Lung (tissue), 12 donors: ENCODE measurements around the gene PXYLP1. TPM values are rescaled to one million over a fixed set of nuclear protein-coding genes. Genes with fewer than 3 reads are reported as not detected.

Experiments used
- ATAC-seq: fragments of 200-7000 bp; cut with Tn5 transposase; one replicate; pipeline ENCODE4 v1.9.1; 2020; ENCODE audit warnings: moderate number of reproducible peaks; ENCODE audit not compliant: insufficient read depth, low FRiP score
- DNase-seq, 3 donors: peaks; one replicate each; pipeline ENCODE4 v3.0.0-alpha.2; 2013 to 2017
- H3K27ac ChIP-seq, 2 donors: one replicate each; pipeline ENCODE4 v1.5.1; 2013; ENCODE audit warnings: mild to moderate bottlenecking in 2 of 2, moderate library complexity in 2 of 2, control low read depth in 1 of 2, inconsistent platforms in 1 of 2, low read depth in 1 of 2, low read length in 1 of 2
- H3K27me3 ChIP-seq, 3 donors: one replicate each; pipeline ENCODE4 v1.5.1; 2013; ENCODE audit warnings: low read length in 2 of 3; ENCODE audit not compliant: control insufficient read depth in 3 of 3, insufficient read depth in 3 of 3
- H3K36me3 ChIP-seq, 4 donors: one replicate each; pipeline ENCODE4 v1.5.1; 2013; ENCODE audit warnings: low read length in 4 of 4, mild to moderate bottlenecking in 1 of 4, moderate library complexity in 1 of 4; ENCODE audit not compliant: control insufficient read depth in 4 of 4, insufficient read depth in 4 of 4
- H3K4me1 ChIP-seq, 5 donors: one replicate each; pipeline ENCODE4 v1.5.1; 2013; ENCODE audit warnings: low read length in 5 of 5, mild to moderate bottlenecking in 2 of 5, moderate library complexity in 1 of 5; ENCODE audit not compliant: control insufficient read depth in 5 of 5, insufficient read depth in 5 of 5
- H3K4me3 ChIP-seq: one replicate; pipeline ENCODE4 v1.5.1; 2013; ENCODE audit warnings: mild to moderate bottlenecking, control low read depth, moderate library complexity
- H3K9ac ChIP-seq, 2 donors: one replicate each; pipeline ENCODE4 v1.5.1; 2013; ENCODE audit warnings: low read length in 2 of 2, control low read depth in 1 of 2; ENCODE audit not compliant: insufficient read depth in 1 of 2
- H3K9me3 ChIP-seq, 4 donors: one replicate each; pipeline ENCODE4 v1.5.1; 2013; ENCODE audit warnings: low read length in 3 of 4, mild to moderate bottlenecking in 1 of 4, moderate library complexity in 1 of 4; ENCODE audit not compliant: control insufficient read depth in 4 of 4, insufficient read depth in 3 of 4
- WGBS, 2 donors: extraction: QIAGEN DNeasy Blood & Tissue Kit; methylation state at CpG; one replicate each; pipeline ENCODE4 v1.1.7; 2013; 5-methylcytosine and 5-hydroxymethylcytosine counted together
- polyA plus RNA-seq, 2 donors: library from polyadenylated mRNA; stranded (reverse); fragments of 200-250 nt; gene quantifications; one replicate each; pipeline ENCODE4 v1.2.1, GENCODE V29; 2013
- total RNA-seq, 2 donors: library from RNA; depleted of rRNA in 1 of 2; stranded (reverse); fragments of >200 nt in 1 of 2; gene quantifications; one replicate each; pipeline ENCODE4 v1.2.1, GENCODE V29; 2014 to 2021
- TF ChIP-seq, protein P1 (sequence below): IDR thresholded peaks from 2 replicates; pipeline ENCODE4 v1.5.1; 2012; ENCODE audit warnings: mild to moderate bottlenecking; ENCODE audit errors: control extremely low read depth, extremely low read depth
- donor health status: control.
- donor health status: control.
- donor health status: Bipolar disorder and iron deficiency.
- donor health status: healthy.
- donor health status: DM: yes; HTN: yes; CAD: no.

Gene PXYLP1
- total and polyA plus RNA-seq, 4 donors, result 6.3 to 17.8 (median 7.4) TPM

DNA sequence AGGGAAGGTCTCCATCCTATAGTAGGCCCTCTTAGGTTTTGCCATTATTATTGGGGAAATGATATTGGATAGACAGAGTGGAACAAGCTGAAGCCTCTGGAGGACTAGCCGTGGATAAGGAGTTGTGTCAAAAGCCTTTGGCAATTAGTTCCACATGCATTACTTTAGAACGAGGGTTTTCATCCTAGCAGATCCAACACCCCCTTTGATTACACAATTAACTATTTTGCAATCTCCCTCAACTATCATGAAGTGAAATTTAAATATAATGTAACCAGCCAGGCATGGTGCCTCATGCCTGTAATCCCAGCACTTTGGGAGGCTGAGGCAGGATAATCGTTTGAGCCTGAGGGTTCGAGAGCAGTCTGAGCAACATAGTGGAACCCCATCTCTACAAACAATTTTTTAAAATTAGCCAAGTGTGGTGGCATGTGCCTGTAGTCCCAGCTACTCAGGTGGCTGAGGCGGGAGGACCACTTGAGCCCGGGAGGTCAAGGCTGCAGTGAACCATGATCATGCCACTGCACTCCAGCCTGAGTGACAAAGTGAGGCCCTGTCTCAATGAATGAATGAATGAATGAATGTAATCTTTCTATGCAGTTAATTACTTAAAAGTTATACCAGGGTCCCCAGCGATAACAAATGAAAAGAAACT lies 56.8 kb downstream of the PXYLP1 start:
- Histone ChIP-seq H3K4me1 (peaks cover 0 to 21% (median 5%) of the 10 kb centered on the region in 5 donors), H3K36me3 (peaks cover 5 to 14% (median 9%) of the 10 kb centered on the region in 4 donors), H3K9ac (no peak overlapping the region), H3K27ac (no peak overlapping the region), H3K27me3 (no peaks in the 10 kb centered on the region), H3K4me3 (no peak overlapping the region), H3K9me3 (no peaks in the 10 kb centered on the region)
- WGBS, 2 donors, result 72 to 75% methylated on average over 7 of the region's 7 CpGs
- TF ChIP-seq, protein P1, sequence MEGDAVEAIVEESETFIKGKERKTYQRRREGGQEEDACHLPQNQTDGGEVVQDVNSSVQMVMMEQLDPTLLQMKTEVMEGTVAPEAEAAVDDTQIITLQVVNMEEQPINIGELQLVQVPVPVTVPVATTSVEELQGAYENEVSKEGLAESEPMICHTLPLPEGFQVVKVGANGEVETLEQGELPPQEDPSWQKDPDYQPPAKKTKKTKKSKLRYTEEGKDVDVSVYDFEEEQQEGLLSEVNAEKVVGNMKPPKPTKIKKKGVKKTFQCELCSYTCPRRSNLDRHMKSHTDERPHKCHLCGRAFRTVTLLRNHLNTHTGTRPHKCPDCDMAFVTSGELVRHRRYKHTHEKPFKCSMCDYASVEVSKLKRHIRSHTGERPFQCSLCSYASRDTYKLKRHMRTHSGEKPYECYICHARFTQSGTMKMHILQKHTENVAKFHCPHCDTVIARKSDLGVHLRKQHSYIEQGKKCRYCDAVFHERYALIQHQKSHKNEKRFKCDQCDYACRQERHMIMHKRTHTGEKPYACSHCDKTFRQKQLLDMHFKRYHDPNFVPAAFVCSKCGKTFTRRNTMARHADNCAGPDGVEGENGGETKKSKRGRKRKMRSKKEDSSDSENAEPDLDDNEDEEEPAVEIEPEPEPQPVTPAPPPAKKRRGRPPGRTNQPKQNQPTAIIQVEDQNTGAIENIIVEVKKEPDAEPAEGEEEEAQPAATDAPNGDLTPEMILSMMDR, result no peak
- DNase-seq, result no peak
- ATAC-seq, result no peak

DNA sequence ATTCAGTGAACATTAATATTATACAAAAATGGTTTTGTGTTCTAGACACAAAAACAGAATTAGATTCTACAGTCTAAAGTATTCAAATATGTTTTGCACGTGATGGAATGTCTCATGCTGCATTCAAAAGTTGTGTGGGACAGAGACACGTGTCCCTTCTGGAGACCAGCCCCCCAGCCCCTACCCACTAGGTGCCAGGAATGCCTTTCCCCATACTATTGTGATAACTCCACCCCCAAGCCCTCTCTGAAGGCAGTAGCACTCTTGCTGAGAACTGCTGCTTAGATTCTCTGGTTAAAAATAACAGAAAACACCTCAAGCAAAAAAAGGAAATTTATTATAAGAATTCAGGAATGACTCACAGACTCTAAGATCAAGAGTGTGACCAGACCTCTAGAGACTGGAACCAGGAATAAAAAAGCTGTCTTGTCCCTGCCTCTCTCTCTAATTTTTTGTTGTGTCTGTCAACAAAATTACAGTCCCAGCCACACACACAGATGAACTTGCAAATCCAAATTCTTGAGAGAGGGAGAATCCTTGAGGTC lies 57.7 kb downstream of the PXYLP1 start:
- no peak overlapping the region for H3K9ac ChIP-seq
- H3K27ac ChIP-seq, result no peak overlapping the region
- ATAC-seq (no peak), DNase-seq (no peak)
- no peak overlapping the region for H3K4me3 ChIP-seq
- H3K27me3 ChIP-seq, result no peaks in the 10 kb centered on the region
- WGBS, 2 donors, result 74 to 81% methylated on average over 2 of the region's 2 CpGs
- TF ChIP-seq, protein P1, result no peak
- no peaks in the 10 kb centered on the region for H3K9me3 ChIP-seq
- peaks cover 0 to 26% (median 7%) of the 10 kb centered on the region in 5 donors for H3K4me1 ChIP-seq
- peaks cover 5 to 14% (median 9%) of the 10 kb centered on the region in 4 donors for H3K36me3 ChIP-seq

GRCh38 chr3:141291559-141292355 lies 60.1 kb downstream of the PXYLP1 start:
- H3K4me3 ChIP-seq, result no peak overlapping the region
- DNase-seq (peak in 2 of 3 donors; percentile 44 to 56), ATAC-seq (no peak)
- peaks cover 4 to 14% (median 7%) of the 10 kb centered on the region in 4 donors for H3K36me3 ChIP-seq
- H3K4me1 ChIP-seq, result peaks cover 0 to 33% (median 8%) of the 10 kb centered on the region in 5 donors
- WGBS, 2 donors, result 88 to 93% methylated on average over 12 of the region's 12 CpGs
- H3K9ac ChIP-seq, result no peak overlapping the region
- H3K27me3 ChIP-seq, result no peaks in the 10 kb centered on the region
- H3K9me3 ChIP-seq, result no peaks in the 10 kb centered on the region
- H3K27ac ChIP-seq, result no peak overlapping the region
- TF ChIP-seq, protein P1, result no peak
